ENCODE results near the gene OPTN.
A peak's percentile ranks its signal among the peaks of the same experiment; 100 is the strongest.
"Not testable (repeated sequence)": the region's sequence is repeated elsewhere in the genome, so short reads cannot be mapped to it uniquely, and the experiment has no call there.

The OPTN gene

GRCh38 chr10:13099666-13100348 lies at the start of gene OPTN:
Gene OPTN (plus strand): TSS chr10:13100163. CDS start chr10:13109123, 8,960 bp downstream.
- POLR2A ChIA-PET = interaction anchor here (0.6 to 1.0 kb wide), 5 partner anchors 10 to 199 kb away, joined by 3 to 4 read pairs (median 3); partner anchors contain the start of gene MCM10

GRCh38 chr10:13051126-13051694 lies 48.8 kb upstream of the OPTN start:
- no peak overlapping the region for H3K4me3 ChIP-seq (ENCODE audit: low read depth, low read length)
- no peak for TF ChIP-seq CTCF (IDR thresholded peaks at IDR 0.05; ENCODE audit: insufficient read depth, low read length, missing control alignments)
- DNase-seq (ENCODE audit: low read depth, low spot score) = no peak
- POLR2A ChIA-PET = no interaction called here
- CTCF ChIA-PET = interaction anchor here (2.4 kb wide), 1 partner anchor 23 kb away, joined by 11 read pairs; no protein-coding TSS in a partner anchor

More at GRCh38 chr10:13099666-13100348, at the start of gene OPTN:
- peak within 1 kb of the TSS; percentile 79 for H3K4me3 ChIP-seq (ENCODE audit: low read depth, low read length)
- CTCF ChIA-PET = interaction anchor here (0.6 to 4.2 kb wide), 25 partner anchors 8 to 897 kb away, joined by 3 to 38 read pairs (median 3); partner anchors contain the start of gene MCM10
- peak; percentile 31 for DNase-seq (ENCODE audit: low read depth, low spot score)
- peak; percentile 78 for TF ChIP-seq CTCF (IDR thresholded peaks at IDR 0.05; ENCODE audit: insufficient read depth, low read length, missing control alignments)

GRCh38 chr10:13053208-13053607 lies 46.8 kb upstream of the OPTN start:
- DNase-seq (ENCODE audit: low read depth, low spot score); CTCF ChIA-PET; POLR2A ChIA-PET; H3K4me3 ChIP-seq (ENCODE audit: low read depth, low read length): not testable (repeated sequence)

GRCh38 chr10:13053794-13054462 lies 46.0 kb upstream of the OPTN start:
- DNase-seq (ENCODE audit: low read depth, low spot score) = no peak
- no peak for TF ChIP-seq CTCF (IDR thresholded peaks at IDR 0.05; ENCODE audit: insufficient read depth, low read length, missing control alignments)
- ChIA-PET CTCF (interaction anchor here (0.8 kb wide), 1 partner anchor 14 kb away, joined by 3 read pairs; no protein-coding TSS in a partner anchor), POLR2A (no interaction called here)
- no peak overlapping the region for H3K4me3 ChIP-seq (ENCODE audit: low read depth, low read length)

GRCh38 chr10:13054844-13055243 lies 45.1 kb upstream of the OPTN start:
- DNase-seq (ENCODE audit: low read depth, low spot score) = no peak
- ChIA-PET POLR2A (no interaction called here), CTCF (interaction anchor here (1.3 kb wide), 1 partner anchor 335 kb away, joined by 3 read pairs; no protein-coding TSS in a partner anchor)
- no peak overlapping the region for H3K4me3 ChIP-seq (ENCODE audit: low read depth, low read length)
- no peak for TF ChIP-seq CTCF (IDR thresholded peaks at IDR 0.05; ENCODE audit: insufficient read depth, low read length, missing control alignments)

- peak; percentile 23 for TF ChIP-seq CTCF (IDR thresholded peaks at IDR 0.05; ENCODE audit: insufficient read depth, low read length, missing control alignments)
- ChIA-PET CTCF (interaction anchor here (0.8 to 2.1 kb wide), 7 partner anchors 17 to 842 kb away, joined by 3 to 9 read pairs (median 3); no protein-coding TSS in a partner anchor), POLR2A (no interaction called here)
- no peak for DNase-seq (ENCODE audit: low read depth, low spot score)
- H3K4me3 ChIP-seq (ENCODE audit: low read depth, low read length) = no peak overlapping the region
Observed at GRCh38 chr10:13056456-13057077, 43.4 kb upstream of the OPTN start.

Data from AG04449 (cell line).